AG09319 (cell line): ENCODE measurements around the gene ELOVL2.

Experiments
- DNase-seq: peaks from one replicate; pipeline ENCODE4 v3.0.0-alpha.2; 2010; ENCODE audit warnings: low read depth; ENCODE audit errors: extremely low read depth
- TF ChIP-seq, protein P1 (sequence below): IDR thresholded peaks from 2 replicates; pipeline ENCODE4 v1.5.1; 2011; ENCODE audit warnings: low read depth, mild to moderate bottlenecking, inconsistent platforms, low read length, moderate library complexity

Gene ELOVL2

GRCh38 chr6:11067348-11067747, 23.2 kb upstream of the ELOVL2 start:
- TF ChIP-seq, protein P1, sequence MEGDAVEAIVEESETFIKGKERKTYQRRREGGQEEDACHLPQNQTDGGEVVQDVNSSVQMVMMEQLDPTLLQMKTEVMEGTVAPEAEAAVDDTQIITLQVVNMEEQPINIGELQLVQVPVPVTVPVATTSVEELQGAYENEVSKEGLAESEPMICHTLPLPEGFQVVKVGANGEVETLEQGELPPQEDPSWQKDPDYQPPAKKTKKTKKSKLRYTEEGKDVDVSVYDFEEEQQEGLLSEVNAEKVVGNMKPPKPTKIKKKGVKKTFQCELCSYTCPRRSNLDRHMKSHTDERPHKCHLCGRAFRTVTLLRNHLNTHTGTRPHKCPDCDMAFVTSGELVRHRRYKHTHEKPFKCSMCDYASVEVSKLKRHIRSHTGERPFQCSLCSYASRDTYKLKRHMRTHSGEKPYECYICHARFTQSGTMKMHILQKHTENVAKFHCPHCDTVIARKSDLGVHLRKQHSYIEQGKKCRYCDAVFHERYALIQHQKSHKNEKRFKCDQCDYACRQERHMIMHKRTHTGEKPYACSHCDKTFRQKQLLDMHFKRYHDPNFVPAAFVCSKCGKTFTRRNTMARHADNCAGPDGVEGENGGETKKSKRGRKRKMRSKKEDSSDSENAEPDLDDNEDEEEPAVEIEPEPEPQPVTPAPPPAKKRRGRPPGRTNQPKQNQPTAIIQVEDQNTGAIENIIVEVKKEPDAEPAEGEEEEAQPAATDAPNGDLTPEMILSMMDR, result no peak
- DNase-seq, result no peak

DNA sequence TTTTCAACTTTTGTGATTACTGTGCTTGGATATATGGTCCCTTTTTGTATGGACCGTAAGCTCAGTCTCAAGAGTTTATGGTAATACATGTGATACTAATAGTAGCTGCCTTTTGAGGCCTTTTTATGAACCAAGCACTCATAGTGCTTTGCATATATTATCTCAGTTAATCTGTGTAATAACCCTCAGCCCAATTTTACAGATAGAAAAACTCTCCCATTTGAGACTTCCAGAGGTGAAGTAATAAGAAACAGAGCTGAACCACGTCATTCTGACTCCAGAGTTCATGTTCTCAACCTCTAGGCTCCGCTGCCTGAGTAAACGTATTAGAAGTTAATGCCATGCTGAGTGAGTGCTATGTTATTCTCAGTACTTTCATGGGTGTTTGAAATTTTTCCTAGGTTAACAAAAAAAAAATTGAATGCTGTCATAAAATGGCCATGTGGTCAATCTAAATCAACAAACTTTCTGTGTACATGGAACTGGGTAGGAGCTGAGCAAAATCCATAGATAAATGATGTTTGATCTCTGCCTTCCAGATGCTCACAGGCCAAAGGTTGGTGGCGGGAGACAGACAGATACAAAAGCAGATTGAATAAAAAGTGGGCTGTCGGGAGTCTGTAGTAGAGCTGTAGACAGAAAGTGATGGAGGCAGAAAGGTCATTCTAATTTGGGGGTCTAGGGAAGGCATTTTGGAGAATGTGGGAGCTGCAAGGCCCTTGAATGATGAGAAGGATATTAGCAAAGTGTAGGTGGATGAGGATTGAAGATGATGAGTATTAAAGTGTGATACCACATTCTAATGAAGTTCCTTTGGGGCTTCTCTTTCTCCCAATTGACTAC, 22.6 kb upstream of the ELOVL2 start:
- no peak for DNase-seq

DNA sequence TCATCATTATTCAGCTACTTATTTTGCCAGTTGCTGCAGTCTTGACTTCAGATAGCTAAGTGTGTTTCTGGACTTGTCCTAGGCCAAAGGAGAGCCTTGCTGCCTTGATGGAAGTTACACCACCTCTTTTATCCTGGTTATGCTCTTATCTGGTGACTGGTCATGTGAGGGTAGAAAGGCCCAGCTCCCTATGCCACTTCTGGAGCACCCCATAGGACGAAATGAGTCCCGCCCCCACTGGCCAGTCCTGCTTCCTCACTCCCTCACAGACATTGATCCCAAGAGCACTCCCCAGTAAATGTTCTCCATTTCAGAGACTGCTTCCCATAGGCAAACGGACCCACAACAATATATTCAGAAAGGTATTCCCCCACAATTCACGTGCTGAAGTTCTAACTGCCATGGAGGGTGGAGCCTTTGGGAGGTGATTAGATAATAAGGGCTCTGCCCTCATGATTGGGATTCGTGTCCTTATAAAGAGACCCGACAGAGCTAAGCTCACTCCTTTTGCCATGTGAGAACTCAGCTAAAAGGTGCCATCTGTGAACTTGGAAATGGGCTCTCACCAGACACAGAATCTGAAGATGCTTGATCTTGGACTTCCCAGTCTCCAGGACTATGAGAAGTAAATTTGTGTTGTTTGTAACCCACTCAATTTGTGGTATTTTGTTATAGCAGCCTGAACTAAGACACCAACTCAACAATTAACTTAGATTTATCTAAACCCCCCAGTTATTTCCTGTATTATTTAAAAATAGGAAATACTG, 21.5 kb upstream of the ELOVL2 start:
- DNase-seq, result no peak
- TF ChIP-seq, protein P1, result no peak

More for the DNA sequence above, 22.6 kb upstream of the ELOVL2 start:
- TF ChIP-seq, protein P1, result no peak

- DNase-seq, result no peak
- TF ChIP-seq, protein P1, result no peak
Observed at GRCh38 chr6:11064836-11065235, 20.7 kb upstream of the ELOVL2 start.

GRCh38 chr6:11062715-11063114, 18.6 kb upstream of the ELOVL2 start:
- TF ChIP-seq, protein P1, result no peak
- DNase-seq, result no peak

- TF ChIP-seq, protein P1, result no peak
- no peak for DNase-seq
Observed at GRCh38 chr6:11062083-11062482, 18.0 kb upstream of the ELOVL2 start.

- DNase-seq, result no peak
- TF ChIP-seq, protein P1, result no peak
Observed at GRCh38 chr6:11058406-11058805, 14.3 kb upstream of the ELOVL2 start.
